HG03575 (cell line): ENCODE measurements around the gene SATB2.

ENCODE experiments used
- ATAC-seq: cut with Tn5 transposase; IDR thresholded peaks from one replicate; pipeline ENCODE4 v1.9.1; 2021; ENCODE audit not compliant: unreplicated experiment, insufficient number of reproducible peaks, low FRiP score; ENCODE audit errors: extremely low read depth

SATB2 gene

GRCh38 chr2:199428291-199428690, 29.4 kb downstream of the SATB2 start:
- ATAC-seq = no peak

- no peak for ATAC-seq
Measured at GRCh38 chr2:199424160-199424559, 33.6 kb downstream of the SATB2 start.

GRCh38 chr2:199419428-199419827, 38.3 kb downstream of the SATB2 start:
- ATAC-seq = no peak

- ATAC-seq = no peak
Measured at GRCh38 chr2:199414465-199414864, 43.3 kb downstream of the SATB2 start.

- no peak for ATAC-seq
Measured at GRCh38 chr2:199414001-199414400, 43.7 kb downstream of the SATB2 start.

GRCh38 chr2:199409759-199410529, 47.8 kb downstream of the SATB2 start:
- no peak for ATAC-seq

GRCh38 chr2:199407421-199407820, 50.3 kb downstream of the SATB2 start:
- ATAC-seq = no peak

GRCh38 chr2:199405241-199405640, 52.5 kb downstream of the SATB2 start:
- no peak for ATAC-seq

GRCh38 chr2:199404841-199405240, 52.9 kb downstream of the SATB2 start:
- no peak for ATAC-seq

- ATAC-seq = no peak
Measured at GRCh38 chr2:199395311-199395710, 62.4 kb downstream of the SATB2 start.

GRCh38 chr2:199392363-199392762, 65.4 kb downstream of the SATB2 start:
- ATAC-seq = no peak

- no peak for ATAC-seq
Measured at GRCh38 chr2:199388728-199389268, 68.9 kb downstream of the SATB2 start.

- ATAC-seq = no peak
Measured at GRCh38 chr2:199384043-199384442, 73.7 kb downstream of the SATB2 start.

- no peak for ATAC-seq
Measured at GRCh38 chr2:199383021-199383420, 74.7 kb downstream of the SATB2 start.

GRCh38 chr2:199382091-199382490, 75.6 kb downstream of the SATB2 start:
- ATAC-seq = no peak

- no peak for ATAC-seq
Measured at GRCh38 chr2:199381531-199381930, 76.2 kb downstream of the SATB2 start.

- ATAC-seq = no peak
Measured at GRCh38 chr2:199378948-199379650, 78.6 kb downstream of the SATB2 start.

- ATAC-seq = no peak
Measured at GRCh38 chr2:199370150-199370780, 87.5 kb downstream of the SATB2 start.

GRCh38 chr2:199366406-199366805, 91.3 kb downstream of the SATB2 start:
- no peak for ATAC-seq

GRCh38 chr2:199364153-199364552, 93.6 kb downstream of the SATB2 start:
- no peak for ATAC-seq
